ENCODE measurements around the gene PTPN18. TPM values are rescaled to one million over a fixed set of nuclear protein-coding genes. Genes with fewer than 3 reads are reported as not detected.

The PTPN18 gene
- total and polyA plus RNA-seq, 8 donors = 37.0 to 177 (median 55.5) TPM

GRCh38 chr2:130376433-130377293 lies 20.8 kb downstream of the PTPN18 start:
- WGBS, 5 donors = 69 to 80% (median 74%) methylated on average over 10 to 11 of the region's 11 CpGs
- Histone ChIP-seq H3K4me3 (no peak overlapping the region), H3K4me1 (peaks cover 7 to 54% (median 35%) of the 10 kb centered on the region in 4 donors), H3K27ac (no peak overlapping the region), H3K27me3 (no peaks in the 10 kb centered on the region), H3K9me3 (no peaks in the 10 kb centered on the region), H3K36me3 (peaks cover 0 to 20% (median 17%) of the 10 kb centered on the region in 4 donors)
- intact Hi-C loops (cut with DNase I; ENCODE audit: low total_unique reads) = no loop called here
- TF ChIP-seq CTCF (IDR thresholded peaks at IDR 0.05) = no peak
- TF ChIP-seq EP300 (IDR thresholded peaks at IDR 0.05) = no peak
- no peak for TF ChIP-seq POLR2A (IDR thresholded peaks at IDR 0.05)
- TF ChIP-seq POLR2AphosphoS5 (IDR thresholded peaks at IDR 0.05) = no peak
- no peak for DNase-seq

GRCh38 chr2:130377491-130377890 lies 21.6 kb downstream of the PTPN18 start:
- Histone ChIP-seq H3K4me3 (no peak overlapping the region), H3K27ac (no peak overlapping the region), H3K9me3 (no peaks in the 10 kb centered on the region), H3K27me3 (no peaks in the 10 kb centered on the region), H3K36me3 (peaks cover 0 to 22% (median 17%) of the 10 kb centered on the region in 4 donors), H3K4me1 (peaks cover 7 to 52% (median 33%) of the 10 kb centered on the region in 4 donors)
- intact Hi-C loops (cut with DNase I; ENCODE audit: low total_unique reads) = no loop called here
- TF ChIP-seq CTCF (IDR thresholded peaks at IDR 0.05) = no peak
- TF ChIP-seq POLR2A (IDR thresholded peaks at IDR 0.05) = no peak
- TF ChIP-seq EP300 (IDR thresholded peaks at IDR 0.05) = no peak
- TF ChIP-seq POLR2AphosphoS5 (IDR thresholded peaks at IDR 0.05) = no peak
- WGBS, 5 donors = 83 to 96% (median 87%) methylated on average over 5 of the region's 5 CpGs
- no peak for DNase-seq

GRCh38 chr2:130378206-130378897 lies 22.5 kb downstream of the PTPN18 start:
- DNase-seq = no peak

More at GRCh38 chr2:130378206-130378897, 22.5 kb downstream of the PTPN18 start:
- Histone ChIP-seq H3K4me1 (peaks cover 5 to 44% (median 25%) of the 10 kb centered on the region in 4 donors), H3K36me3 (peaks cover 0 to 25% (median 17%) of the 10 kb centered on the region in 4 donors), H3K4me3 (no peak overlapping the region), H3K27ac (no peak overlapping the region), H3K27me3 (no peaks in the 10 kb centered on the region), H3K9me3 (no peaks in the 10 kb centered on the region)
- intact Hi-C loops (cut with DNase I; ENCODE audit: low total_unique reads) = no loop called here
- TF ChIP-seq EP300 (IDR thresholded peaks at IDR 0.05) (no peak), CTCF (IDR thresholded peaks at IDR 0.05) (no peak), POLR2A (IDR thresholded peaks at IDR 0.05) (no peak), POLR2AphosphoS5 (IDR thresholded peaks at IDR 0.05) (no peak)
- 85 to 91% (median 89%) methylated on average over 3 of the region's 3 CpGs for WGBS, 5 donors

All from stomach (tissue), 9 donors.